Measurements from ENCODE around the gene VPS13D.

The VPS13D gene

GRCh38 chr1:12339396-12339795, 109.6 kb downstream of the VPS13D start:
- Histone ChIP-seq H3K36me3 (ENCODE audit: low read depth) (peaks cover 50% of the 10 kb centered on the region), H3K27ac (ENCODE audit: poor library complexity, severe bottlenecking) (no peak overlapping the region), H3K4me1 (ENCODE audit: insufficient read depth, poor library complexity, severe bottlenecking) (no peaks in the 10 kb centered on the region), H3K27me3 (ENCODE audit: insufficient read depth, poor library complexity, severe bottlenecking) (no peaks in the 10 kb centered on the region), H3K9me3 (ENCODE audit: severe bottlenecking) (no peaks in the 10 kb centered on the region), H3K4me3 (ENCODE audit: severe bottlenecking) (no peak overlapping the region)
- TF ChIP-seq CTCF (IDR thresholded peaks at IDR 0.05; ENCODE audit: poor library complexity, severe bottlenecking): no peak
- no peak for ATAC-seq (ENCODE audit: low read depth)
- DNase-seq (ENCODE audit: low spot score): no peak

- Histone ChIP-seq H3K27me3 (ENCODE audit: insufficient read depth, poor library complexity, severe bottlenecking) (no peaks in the 10 kb centered on the region), H3K9me3 (ENCODE audit: severe bottlenecking) (no peaks in the 10 kb centered on the region), H3K36me3 (ENCODE audit: low read depth) (peaks cover 44% of the 10 kb centered on the region), H3K4me1 (ENCODE audit: insufficient read depth, poor library complexity, severe bottlenecking) (no peaks in the 10 kb centered on the region), H3K27ac (ENCODE audit: poor library complexity, severe bottlenecking) (no peak overlapping the region), H3K4me3 (ENCODE audit: severe bottlenecking) (no peak overlapping the region)
- ATAC-seq (ENCODE audit: low read depth): no peak
- no peak for TF ChIP-seq CTCF (IDR thresholded peaks at IDR 0.05; ENCODE audit: poor library complexity, severe bottlenecking)
- DNase-seq (ENCODE audit: low spot score): no peak
Measured at GRCh38 chr1:12339811-12340543, 110.1 kb downstream of the VPS13D start.

GRCh38 chr1:12340544-12340930, 110.7 kb downstream of the VPS13D start:
- Histone ChIP-seq H3K27me3 (ENCODE audit: insufficient read depth, poor library complexity, severe bottlenecking) (no peaks in the 10 kb centered on the region), H3K9me3 (ENCODE audit: severe bottlenecking) (no peaks in the 10 kb centered on the region), H3K36me3 (ENCODE audit: low read depth) (peaks cover 41% of the 10 kb centered on the region), H3K27ac (ENCODE audit: poor library complexity, severe bottlenecking) (no peak overlapping the region), H3K4me1 (ENCODE audit: insufficient read depth, poor library complexity, severe bottlenecking) (no peaks in the 10 kb centered on the region), H3K4me3 (ENCODE audit: severe bottlenecking) (no peak overlapping the region)
- ATAC-seq (ENCODE audit: low read depth) (no peak), DNase-seq (ENCODE audit: low spot score) (no peak)
- TF ChIP-seq CTCF (IDR thresholded peaks at IDR 0.05; ENCODE audit: poor library complexity, severe bottlenecking): no peak

GRCh38 chr1:12341667-12342066, 111.8 kb downstream of the VPS13D start:
- Histone ChIP-seq H3K27ac (ENCODE audit: poor library complexity, severe bottlenecking) (no peak overlapping the region), H3K27me3 (ENCODE audit: insufficient read depth, poor library complexity, severe bottlenecking) (no peaks in the 10 kb centered on the region), H3K9me3 (ENCODE audit: severe bottlenecking) (no peaks in the 10 kb centered on the region), H3K4me1 (ENCODE audit: insufficient read depth, poor library complexity, severe bottlenecking) (no peaks in the 10 kb centered on the region), H3K4me3 (ENCODE audit: severe bottlenecking) (no peak overlapping the region), H3K36me3 (ENCODE audit: low read depth) (peaks cover 48% of the 10 kb centered on the region)
- no peak for DNase-seq (ENCODE audit: low spot score)
- TF ChIP-seq CTCF (IDR thresholded peaks at IDR 0.05; ENCODE audit: poor library complexity, severe bottlenecking): no peak
- ATAC-seq (ENCODE audit: low read depth): no peak

- Histone ChIP-seq H3K4me3 (ENCODE audit: severe bottlenecking) (no peak overlapping the region), H3K36me3 (ENCODE audit: low read depth) (peaks cover 52% of the 10 kb centered on the region), H3K9me3 (ENCODE audit: severe bottlenecking) (no peaks in the 10 kb centered on the region), H3K4me1 (ENCODE audit: insufficient read depth, poor library complexity, severe bottlenecking) (no peaks in the 10 kb centered on the region), H3K27me3 (ENCODE audit: insufficient read depth, poor library complexity, severe bottlenecking) (no peaks in the 10 kb centered on the region), H3K27ac (ENCODE audit: poor library complexity, severe bottlenecking) (no peak overlapping the region)
- no peak for DNase-seq (ENCODE audit: low spot score)
- TF ChIP-seq CTCF (IDR thresholded peaks at IDR 0.05; ENCODE audit: poor library complexity, severe bottlenecking): no peak
- no peak for ATAC-seq (ENCODE audit: low read depth)
Measured at GRCh38 chr1:12342401-12343003, 112.7 kb downstream of the VPS13D start.
